Dermis blood vessel endothelial cell (primary cell): ENCODE measurements around the gene IL12B. TPM values are rescaled to one million over a fixed set of nuclear protein-coding genes. Genes with fewer than 3 reads are reported as not detected.
"Not testable (repeated sequence)": the region's sequence is repeated elsewhere in the genome, so short reads cannot be mapped to it uniquely, and the experiment has no call there.

Source experiments
- DNase-seq: peaks from one replicate; pipeline ENCODE4 v3.0.0; 2010
- total RNA-seq: library from RNA; depleted of rRNA; stranded (reverse); fragments of >200 nt; gene quantifications from 2 replicates; pipeline ENCODE4 v1.2.3, GENCODE V29; 2014

Gene IL12B
- total RNA-seq, 1 donor from 2014 or later: not detected

DNA sequence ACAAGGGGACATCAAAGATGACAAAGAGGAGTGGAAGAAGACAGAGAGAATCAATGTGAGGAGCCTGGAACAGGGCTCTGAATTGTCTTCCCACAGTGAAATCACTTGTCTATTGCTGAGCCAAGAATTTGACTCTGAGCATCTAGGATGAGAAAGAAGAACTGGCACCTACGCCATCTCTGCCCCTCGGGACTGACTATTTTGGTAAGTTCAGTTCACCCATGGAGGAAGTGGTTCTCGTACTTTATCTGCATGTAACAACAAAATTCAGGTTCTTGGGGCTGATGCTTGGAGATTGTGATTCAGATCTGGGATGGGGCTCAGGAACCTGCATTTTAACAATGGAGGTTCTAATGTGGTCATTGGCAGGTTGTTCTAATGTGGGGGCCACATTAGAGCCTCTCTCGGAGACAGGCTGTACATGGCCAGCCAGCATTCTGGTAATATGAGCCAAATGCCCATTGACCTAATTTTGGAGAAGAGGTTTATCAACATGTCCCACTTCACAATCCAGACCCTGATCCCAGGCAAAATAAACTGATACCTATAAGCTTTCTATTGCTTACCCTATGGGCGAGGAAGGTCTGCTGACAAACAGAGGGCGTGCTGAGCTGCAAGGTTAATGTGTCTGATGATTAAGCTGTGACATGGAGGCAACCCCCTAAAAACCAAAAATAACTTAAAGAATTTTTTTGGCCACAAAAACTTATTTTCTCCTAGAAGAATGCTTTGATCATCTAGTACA is 2.7 kb upstream of the IL12B start:
- no peak for DNase-seq

- peak; percentile 50 for DNase-seq
Measured at GRCh38 chr5:159331093-159331973, 1.0 kb upstream of the IL12B start.

- DNase-seq: no peak
Measured at GRCh38 chr5:159324986-159325385, 5.3 kb downstream of the IL12B start.

- no peak for DNase-seq
Measured at GRCh38 chr5:159324102-159324755, 6.1 kb downstream of the IL12B start.

- DNase-seq: no peak
Measured at GRCh38 chr5:159322180-159322579, 8.1 kb downstream of the IL12B start.

GRCh38 chr5:159319832-159320231 is 10.5 kb downstream of the IL12B start:
- DNase-seq: no peak

GRCh38 chr5:159319363-159319762 is 10.9 kb downstream of the IL12B start:
- DNase-seq: no peak

DNA sequence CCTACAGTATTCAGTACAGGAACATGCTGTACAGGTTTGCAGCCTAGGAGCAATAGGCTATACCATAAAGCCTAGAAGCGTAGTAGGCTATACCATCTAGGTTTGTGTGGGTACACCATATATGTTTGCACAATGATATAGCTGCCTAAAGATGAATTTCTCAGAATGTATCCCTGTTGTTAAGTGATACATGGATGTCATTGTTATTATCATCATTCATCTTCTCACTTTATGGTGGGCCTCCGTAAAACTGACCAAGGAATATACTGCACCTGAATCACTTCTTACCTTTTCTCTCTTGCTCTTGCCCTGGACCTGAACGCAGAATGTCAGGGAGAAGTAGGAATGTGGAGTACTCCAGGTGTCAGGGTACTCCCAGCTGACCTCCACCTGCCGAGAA is 11.8 kb downstream of the IL12B start:
- no peak for DNase-seq

GRCh38 chr5:159317849-159318248 is 12.4 kb downstream of the IL12B start:
- DNase-seq: no peak

GRCh38 chr5:159316519-159317383 is 13.5 kb downstream of the IL12B start:
- DNase-seq: peak; percentile 72

- DNase-seq: no peak
Measured at GRCh38 chr5:159313197-159313596, 17.1 kb downstream of the IL12B start.

- no peak for DNase-seq
Measured at GRCh38 chr5:159311063-159311462, 19.2 kb downstream of the IL12B start.

DNA sequence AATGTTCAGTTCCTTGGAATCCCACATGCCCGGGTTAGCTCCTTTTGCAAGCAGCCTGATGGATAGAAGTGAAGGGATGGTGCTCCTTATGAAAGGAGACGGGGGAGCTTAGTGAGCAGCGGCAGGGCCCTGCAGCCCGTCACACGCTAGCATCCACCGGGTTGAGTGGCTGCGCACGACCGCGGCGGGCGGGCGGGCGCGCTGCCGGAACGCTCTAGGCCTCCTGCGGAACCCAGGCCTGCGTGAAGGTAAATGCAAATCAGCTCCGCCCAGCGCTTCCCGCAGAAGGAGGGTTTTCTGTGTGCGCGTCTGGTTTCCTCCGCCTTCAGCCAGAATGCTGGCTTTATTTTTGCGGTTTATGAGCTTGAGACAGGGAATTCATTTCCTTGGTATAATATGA is 19.8 kb downstream of the IL12B start:
- no peak for DNase-seq

DNA sequence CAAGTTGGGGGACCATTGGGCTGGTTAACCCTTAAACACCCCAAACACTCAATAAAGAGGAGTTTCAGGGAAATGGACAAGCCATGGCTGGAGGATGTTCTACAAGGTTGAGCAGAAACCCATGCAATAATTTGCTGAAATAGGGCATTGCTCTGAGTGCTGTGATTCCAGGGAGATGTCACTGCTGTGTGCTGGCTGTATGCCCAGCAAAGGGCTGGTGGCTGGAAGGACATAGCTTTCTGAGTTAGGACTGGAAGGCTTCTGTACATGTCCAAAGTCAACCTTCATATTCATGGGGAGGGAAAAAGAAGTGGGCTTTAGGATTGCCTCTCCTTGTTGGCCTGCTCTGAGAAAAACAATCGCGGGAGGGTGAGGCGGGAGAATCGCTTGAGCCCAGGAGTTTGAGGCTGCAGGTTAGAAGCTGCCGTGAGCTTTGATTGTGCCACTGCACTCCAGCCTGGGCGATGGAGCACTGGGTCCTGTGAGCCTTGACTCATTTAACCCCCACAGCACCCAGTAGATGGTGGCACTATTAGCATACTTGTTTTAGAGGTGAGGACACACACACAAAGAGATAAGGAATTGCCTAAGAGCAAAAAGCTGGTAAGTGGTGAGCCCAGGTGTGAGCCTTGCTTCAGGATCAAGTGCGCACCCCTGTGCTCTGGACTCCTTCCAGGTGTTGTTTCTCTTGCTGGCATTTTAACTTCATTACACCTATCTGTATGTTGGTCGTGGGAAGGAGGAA is 20.4 kb downstream of the IL12B start:
- DNase-seq: no peak

DNA sequence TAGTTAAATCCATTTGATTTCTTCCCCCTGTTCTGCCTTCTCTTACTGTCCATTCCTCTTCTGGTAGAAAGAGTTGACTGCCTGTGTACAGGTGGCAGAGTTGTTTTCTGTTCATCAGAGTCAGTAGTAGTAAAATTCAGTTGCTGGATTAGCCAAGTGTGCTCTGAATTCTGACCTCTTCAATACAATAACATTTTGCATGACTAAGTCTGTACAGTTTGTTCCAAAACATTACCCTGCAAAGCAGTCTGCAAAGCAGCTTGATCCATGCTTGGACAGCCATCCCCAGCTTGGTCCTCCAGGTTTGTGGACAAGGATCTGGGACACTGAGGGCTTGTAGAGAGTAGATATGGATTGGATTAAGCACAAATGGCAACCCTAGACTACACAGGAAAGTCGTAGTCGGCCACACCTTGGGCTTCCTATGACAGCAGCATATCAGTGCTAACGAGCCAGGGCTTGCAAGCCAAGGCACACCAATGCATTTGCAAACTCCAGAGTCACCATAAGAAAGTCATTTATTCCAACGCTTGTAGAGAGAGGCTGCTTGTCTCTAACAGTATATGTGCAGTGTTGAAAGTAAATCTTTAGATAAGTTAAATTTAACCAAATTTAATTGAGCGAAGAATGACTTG is 25.2 kb downstream of the IL12B start:
- DNase-seq: no peak

GRCh38 chr5:159303286-159303685 is 27.0 kb downstream of the IL12B start:
- DNase-seq: no peak

- DNase-seq: not testable (repeated sequence)
Measured at GRCh38 chr5:159301929-159302860, 28.1 kb downstream of the IL12B start.

- DNase-seq: no peak
Measured at GRCh38 chr5:159301466-159301865, 28.8 kb downstream of the IL12B start.

GRCh38 chr5:159297300-159297699 is 33.0 kb downstream of the IL12B start:
- not testable (repeated sequence) for DNase-seq

DNA sequence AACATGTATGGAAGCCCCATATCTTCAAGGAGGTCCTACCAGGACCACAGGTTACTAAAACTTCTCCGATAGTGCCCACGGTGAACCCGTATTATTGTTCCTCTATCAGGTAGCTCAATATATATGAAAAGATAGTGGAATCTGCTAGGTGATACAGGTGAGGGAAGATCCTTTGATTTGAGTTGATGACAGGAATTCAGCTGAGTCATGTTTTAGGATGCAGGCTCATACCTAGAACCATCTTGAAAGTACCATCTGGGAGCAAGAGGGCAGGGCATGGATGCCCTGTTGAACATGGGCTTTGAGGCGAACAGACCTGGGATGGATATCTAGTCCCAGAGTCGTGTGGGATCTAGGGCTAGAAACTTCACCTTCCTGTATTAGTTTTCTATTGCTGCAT is 35.4 kb downstream of the IL12B start:
- DNase-seq: no peak
